GM12878 (cell line): ENCODE results near the gene WSCD1. TPM values are rescaled to one million over a fixed set of nuclear protein-coding genes. Genes with fewer than 3 reads are reported as not detected.

Experiments used
- ATAC-seq: fragments of 200-7000 bp; cut with Tn5 transposase; 3 replicates; pipeline ENCODE4 v1.9.1; 2020; ENCODE audit warnings: mild to moderate bottlenecking, moderate library complexity
- BruUV-seq: library from RNA; stranded (reverse); fragments of 400-500 nt; replicated peaks from 2 replicates; lab custom pipeline; 2021; lab: Mats Ljungman, UMichigan
- CTCF ChIA-PET: fragments of 300-600 bp; sonication (Branson Sonifier 250); formaldehyde crosslinking; extraction: SDS; loops from one replicate; lab custom pipeline; 2021; ENCODE audit warnings: inconsistent platforms; lab: Yijun Ruan, JAX
- POLR2A ChIA-PET: fragments of 350-600 bp; formaldehyde crosslinking; extraction: SDS; loops from one replicate; lab custom pipeline; 2021; ENCODE audit warnings: inconsistent platforms; lab: Charles Lee
- RAD21 ChIA-PET: fragments of 300-600 bp; sonication (Branson Sonifier 250); formaldehyde crosslinking; loops from one replicate; lab custom pipeline; 2023; ENCODE audit warnings: antibody characterized with exemption; ENCODE audit not compliant: unreplicated experiment; lab: Charles Lee
- SMC1A ChIA-PET: fragments of 300-600 bp; sonication (Branson Sonifier 250); formaldehyde crosslinking; loops from one replicate; lab custom pipeline; 2023; ENCODE audit not compliant: unreplicated experiment, uncharacterized antibody; lab: Charles Lee
- DNase-seq: peaks from one replicate; pipeline ENCODE4 v3.0.0-alpha.2; 2011; ENCODE audit warnings: low read depth, low spot score
- FAIRE-seq: peaks from 3 replicates; lab custom pipeline; 2011; peaks lifted over from hg19 to GRCh38; lab: Jason Lieb, UNC
- H2AFZ ChIP-seq: 2 replicates; pipeline ENCODE4 v1.6.0; 2011; ENCODE audit warnings: low read depth, low read length, control low read depth; ENCODE audit not compliant: control insufficient read depth
- H3K27ac ChIP-seq: 2 replicates; pipeline ENCODE4 v1.5.1; 2011; ENCODE audit warnings: control low read depth; ENCODE audit not compliant: control insufficient read depth, insufficient read depth
- H3K27me3 ChIP-seq, 2 experiments: replicated peaks in 1 of 2; 2 replicates each; pipeline versions ENCODE4 v1.6.0 to v1.6.1; 2011; ENCODE audit warnings: low read length in 1 of 2; ENCODE audit not compliant: control insufficient read depth in 2 of 2, insufficient read depth in 2 of 2
- H3K36me3 ChIP-seq, 2 experiments: 2 replicates each; pipeline ENCODE4 v1.5.1; 2011; ENCODE audit warnings: low read length in 1 of 2; ENCODE audit not compliant: control insufficient read depth in 2 of 2, insufficient read depth in 2 of 2
- H3K4me1 ChIP-seq: 2 replicates; pipeline ENCODE4 v1.6.1; 2011; ENCODE audit warnings: mild to moderate bottlenecking, low read length, moderate library complexity, mixed read lengths; ENCODE audit not compliant: control insufficient read depth, insufficient read depth
- H3K4me2 ChIP-seq: 2 replicates; pipeline ENCODE4 v1.6.0; 2011; ENCODE audit warnings: control low read depth; ENCODE audit not compliant: control insufficient read depth, insufficient read depth
- H3K4me3 ChIP-seq: fragments of 200-600 bp; sonication (generic); 2 replicates; pipeline ENCODE4 v1.5.1; 2016
- H3K79me2 ChIP-seq: 2 replicates; pipeline ENCODE4 v1.6.0; 2011; ENCODE audit warnings: low read length; ENCODE audit not compliant: control insufficient read depth, insufficient read depth
- H3K9ac ChIP-seq: 2 replicates; pipeline ENCODE4 v1.8.0; 2011; ENCODE audit warnings: low read length, control low read depth, mixed read lengths; ENCODE audit not compliant: control insufficient read depth, insufficient read depth
- H3K9me3 ChIP-seq: replicated peaks from 3 replicates; pipeline ENCODE4 v1.5.1; 2011; ENCODE audit warnings: mild to moderate bottlenecking, low read length; ENCODE audit not compliant: control insufficient read depth, insufficient read depth
- H4K20me1 ChIP-seq: 2 replicates; pipeline ENCODE4 v1.6.0; 2011; ENCODE audit not compliant: control insufficient read depth, insufficient read depth
- CBX3 ChIP-seq: fragments of 200-600 bp; sonication (generic); IDR thresholded peaks from 2 replicates; pipeline ENCODE4 v1.6.1; 2016; ENCODE audit warnings: low read depth, borderline replicate concordance
- FOS ChIP-seq: IDR thresholded peaks from 3 replicates; pipeline ENCODE4 v1.6.1; 2011; ENCODE audit warnings: borderline replicate concordance; ENCODE audit not compliant: insufficient read length; ENCODE audit errors: extremely low read depth
- FOXM1 ChIP-seq: IDR thresholded peaks from 2 replicates; pipeline ENCODE4 v1.6.1; 2012; ENCODE audit warnings: low read depth, mild to moderate bottlenecking, inconsistent platforms, low read length, moderate library complexity
- HDAC2 ChIP-seq: fragments of 200-600 bp; sonication (generic); IDR thresholded peaks from 2 replicates; pipeline ENCODE4 v1.6.1; 2017
- IKZF2 ChIP-seq, 2 experiments: fragments of 450-650 bp; IDR thresholded peaks; 2 replicates each; pipeline ENCODE4 v1.6.1; 2017; ENCODE audit warnings: mild to moderate bottlenecking in 2 of 2, moderate library complexity in 2 of 2
- NFXL1 ChIP-seq: fragments of 450-650 bp; IDR thresholded peaks from 2 replicates; pipeline ENCODE4 v1.6.1; 2017; ENCODE audit warnings: antibody characterized with exemption, mild to moderate bottlenecking, borderline replicate concordance
- NR2C2 ChIP-seq: IDR thresholded peaks from 2 replicates; pipeline ENCODE4 v1.6.1; 2011; ENCODE audit warnings: borderline replicate concordance, low read depth; ENCODE audit not compliant: control insufficient read depth, insufficient read length
- NRF1 ChIP-seq: conservative IDR thresholded peaks from 2 replicates; pipeline ENCODE4 v1.6.1; 2011; ENCODE audit warnings: mild to moderate bottlenecking, low read depth, low read length, improper control_type of control experiment
- RAD51 ChIP-seq: fragments of 450-650 bp; IDR thresholded peaks from 2 replicates; pipeline ENCODE4 v1.6.1; 2016; ENCODE audit warnings: moderate library complexity, mild to moderate bottlenecking, inconsistent platforms
- SIN3A ChIP-seq: IDR thresholded peaks from 2 replicates; pipeline ENCODE4 v1.6.1; 2012; ENCODE audit warnings: low read depth, low read length, improper control_type of control experiment
- SPI1 ChIP-seq: IDR thresholded peaks from 2 replicates; pipeline ENCODE4 v1.6.1; 2011; ENCODE audit warnings: low read depth, mild to moderate bottlenecking, low read length, moderate library complexity, borderline replicate concordance; ENCODE audit not compliant: insufficient read depth
- TARDBP ChIP-seq: IDR thresholded peaks from 2 replicates; pipeline ENCODE4 v1.6.1; 2016; ENCODE audit warnings: borderline replicate concordance
- ZNF207 ChIP-seq: fragments of 450-650 bp; IDR thresholded peaks from 2 replicates; pipeline ENCODE4 v1.6.1; 2014; ENCODE audit warnings: antibody characterized with exemption, mild to moderate bottlenecking, borderline replicate concordance
- WGBS: methylation state at CpG from one replicate; pipeline ENCODE4 v1.1.6; 2016; ENCODE audit warnings: low lambda C conversion rate; ENCODE audit not compliant: insufficient replicate concordance, insufficient coverage; ENCODE audit errors: missing lambda C conversion rate; 5-methylcytosine and 5-hydroxymethylcytosine counted together
- in situ Hi-C: fragments of 300-500 bp; cut with MboI; formaldehyde crosslinking; loops from 9 replicates; pipeline ENCODE4 v1.14.3; 2018; ENCODE audit warnings: mixed read lengths
- intact Hi-C: fragments of 100-400 bp; cut with micrococcal nuclease; formaldehyde crosslinking; loops from one replicate; pipeline ENCODE4 v1.14.2; 2022; ENCODE audit not compliant: unreplicated experiment
- polyA plus RNA-seq, 11 experiments: library from polyadenylated mRNA; depleted of rRNA in 4 of 11; unstranded in 6 of 11; stranded (reverse) in 5 of 11; fragments of >200 nt; fragmentation: Nextera tagmentation in 4 of 11; fragmentation: Illumina TruSeq in 1 of 11; extraction: Ambion mirVana in 4 of 11; extraction: Trizol in 1 of 11; gene quantifications; 1 replicate in 1 of 11; 2 replicates in 10 of 11; pipeline versions ENCODE4 v1.2.1 to v1.2.3, GENCODE V29; 2011 to 2016; ENCODE audit warnings: inconsistent platforms in 2 of 11, missing spikeins in 2 of 11, low read depth in 1 of 11
- total RNA-seq, 4 experiments: library from RNA; depleted of rRNA in 3 of 4; stranded (reverse); fragments of >200 nt in 3 of 4; fragmentation: Illumina TruSeq in 1 of 4; extraction: Trizol in 1 of 4; gene quantifications; 2 replicates each; pipeline versions ENCODE4 v1.2.1 to v1.2.3, GENCODE V29; 2013 to 2021
- TF ChIP-seq, protein P1 (sequence below): IDR thresholded peaks from 2 replicates; pipeline ENCODE4 v1.6.1; 2012; ENCODE audit warnings: low read length, inconsistent platforms

Gene WSCD1
- total and polyA plus RNA-seq, 10 of the 15 experiments (the other 5 are each of a cell fraction or from before 2014, with no cell fraction given), result 0.01 to 0.16 TPM; not detected in 8

DNA sequence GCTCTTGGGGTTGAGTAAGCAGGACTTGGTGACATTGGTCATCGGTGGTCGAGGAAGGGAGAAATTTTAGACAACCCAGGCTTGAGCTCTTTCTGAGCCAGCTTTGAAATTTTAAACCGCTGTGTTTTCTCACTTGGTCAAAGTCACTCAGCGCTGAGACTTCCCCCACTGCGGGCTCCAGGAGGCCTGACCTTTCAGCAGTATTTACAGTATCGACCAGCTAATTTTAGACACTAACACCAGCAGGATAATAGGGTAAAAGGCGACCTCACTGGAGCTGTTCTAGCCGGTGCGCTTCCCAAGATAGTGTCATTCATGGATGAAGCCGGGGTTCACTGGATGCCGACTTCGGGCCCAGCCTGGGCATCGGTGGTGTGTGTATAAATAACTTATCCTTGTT lies 29.7 kb upstream of the WSCD1 start:
- RAD21 ChIA-PET, result no interaction called here
- no peaks in the 10 kb centered on the region for H3K4me1 ChIP-seq
- no peak overlapping the region for H3K4me3 ChIP-seq
- POLR2A ChIA-PET, result no interaction called here
- 46% methylated on average over 13 of the region's 13 CpGs for WGBS
- H3K79me2 ChIP-seq, result no peaks in the 10 kb centered on the region
- intact Hi-C loops, result no loop called here
- SMC1A ChIA-PET, result no interaction called here
- no peak overlapping the region for H3K27ac ChIP-seq
- no peaks in the 10 kb centered on the region for H3K36me3 ChIP-seq
- H4K20me1 ChIP-seq, result no peaks in the 10 kb centered on the region; the same call in 1 of the 2 replicates
- no peak overlapping the region for H3K4me2 ChIP-seq
- H2AFZ ChIP-seq, result no peak overlapping the region
- ATAC-seq (no peak), DNase-seq (no peak), FAIRE-seq (no peak)
- CTCF ChIA-PET, result no interaction called here
- H3K9me3 ChIP-seq, result no peaks in the 10 kb centered on the region
- H3K9ac ChIP-seq, result no peak overlapping the region
- TF ChIP-seq FOXM1 (no peak), NFXL1 (no peak), SPI1 (no peak), CBX3 (no peak), SIN3A (no peak), RAD51 (no peak), TARDBP (no peak), FOS (no peak), ZNF207 (no peak), NR2C2 (no peak), NRF1 (no peak), HDAC2 (no peak), IKZF2 (IDR thresholded peaks at IDR 0.05) (no peak)
- TF ChIP-seq, protein P1, sequence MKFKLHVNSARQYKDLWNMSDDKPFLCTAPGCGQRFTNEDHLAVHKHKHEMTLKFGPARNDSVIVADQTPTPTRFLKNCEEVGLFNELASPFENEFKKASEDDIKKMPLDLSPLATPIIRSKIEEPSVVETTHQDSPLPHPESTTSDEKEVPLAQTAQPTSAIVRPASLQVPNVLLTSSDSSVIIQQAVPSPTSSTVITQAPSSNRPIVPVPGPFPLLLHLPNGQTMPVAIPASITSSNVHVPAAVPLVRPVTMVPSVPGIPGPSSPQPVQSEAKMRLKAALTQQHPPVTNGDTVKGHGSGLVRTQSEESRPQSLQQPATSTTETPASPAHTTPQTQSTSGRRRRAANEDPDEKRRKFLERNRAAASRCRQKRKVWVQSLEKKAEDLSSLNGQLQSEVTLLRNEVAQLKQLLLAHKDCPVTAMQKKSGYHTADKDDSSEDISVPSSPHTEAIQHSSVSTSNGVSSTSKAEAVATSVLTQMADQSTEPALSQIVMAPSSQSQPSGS, result no peak
- BruUV-seq, result no TSS peak
- in situ Hi-C loops, result no loop called here
- H3K27me3 ChIP-seq, result no peaks in the 10 kb centered on the region
